ENCODE data around the gene PPM1H. TPM values are rescaled to one million over a fixed set of nuclear protein-coding genes. Genes with fewer than 3 reads are reported as not detected.

Gene PPM1H
- total and polyA plus RNA-seq, 2 of the 8 experiments (the other 6 are each of a cell fraction or from before 2014, with no cell fraction given) = 16.4 to 36.1 TPM

- Histone ChIP-seq H3K9me3 (ENCODE audit: insufficient read depth in 2 of 2, low read depth in 1 of 2, low read length in 1 of 2) (no peaks in the 10 kb centered on the region), H3K9ac (replicated peaks in 1 of 4; ENCODE audit: extremely low read depth in 1 of 4, low read depth in 3 of 4, low read length in 3 of 4) (no peak overlapping the region), H4K20me1 (replicated peaks in 1 of 2; ENCODE audit: control insufficient read depth in 1 of 2, insufficient read depth in 2 of 2, low read length in 2 of 2) (no peaks in the 10 kb centered on the region), H2BK15ac (ENCODE audit: low read length) (no peak overlapping the region), H3K79me2 (ENCODE audit: control insufficient read depth in 1 of 2, insufficient read depth in 2 of 2, low read length in 2 of 2) (peaks cover 0 to 20% of the 10 kb centered on the region in 2 experiments; a peak in 2 of 4 replicates), H3K4me3 (ENCODE audit: extremely low read depth in 1 of 4, insufficient read depth in 2 of 4, low read depth in 3 of 4, low read length in 4 of 4) (no peak overlapping the region), H2BK12ac (ENCODE audit: low read depth, low read length) (no peak overlapping the region), H2BK20ac (ENCODE audit: low read length) (no peak overlapping the region), H3K23ac (ENCODE audit: insufficient read length) (no peak overlapping the region), H2BK120ac (replicated peaks; ENCODE audit: low read depth, low read length) (no peak overlapping the region), H4K91ac (replicated peaks; ENCODE audit: insufficient read length, low read length) (no peak overlapping the region), H3K4me1 (replicated peaks in 1 of 4; ENCODE audit: control insufficient read depth in 3 of 4, insufficient read depth in 4 of 4, low read length in 3 of 4) (peaks cover 0 to 18% (median 5%) of the 10 kb centered on the region in 4 experiments; a peak in 4 of 7 replicates), H2AK5ac (ENCODE audit: low read depth, low read length) (no peak overlapping the region), H4K5ac (ENCODE audit: insufficient read length, low read depth, low read length) (no peak overlapping the region), H3K36me3 (ENCODE audit: control insufficient read depth in 2 of 4, insufficient read depth in 4 of 4, low read length in 3 of 4) (no peaks in the 10 kb centered on the region), H3K56ac (replicated peaks; ENCODE audit: insufficient read length, low read depth, low read length) (no peak overlapping the region), H3K79me1 (ENCODE audit: low read depth, low read length) (no peaks in the 10 kb centered on the region), H3K14ac (ENCODE audit: insufficient read length) (no peak overlapping the region), H3K4ac (replicated peaks; ENCODE audit: insufficient read length, low read depth, low read length) (no peak overlapping the region), H3K4me2 (ENCODE audit: insufficient read depth in 1 of 2, low read depth in 2 of 2, low read length in 2 of 2) (no peak overlapping the region), H3K27ac (ENCODE audit: low read depth, low read length) (no peak overlapping the region), H2AFZ (ENCODE audit: low read length) (no peak overlapping the region), H3K27me3 (replicated peaks in 1 of 4; ENCODE audit: control insufficient read depth in 3 of 4, extremely low read depth in 1 of 4, insufficient read depth in 3 of 4, low read length in 3 of 4) (no peaks in the 10 kb centered on the region), H2BK5ac (ENCODE audit: low read depth, low read length) (no peak overlapping the region), H3K23me2 (ENCODE audit: low read depth, low read length) (no peaks in the 10 kb centered on the region), H4K8ac (ENCODE audit: extremely low read depth, insufficient read depth, low read length) (no peak overlapping the region), H3K18ac (ENCODE audit: extremely low read depth, low read length) (no peak overlapping the region)
- WGBS, 2 experiments (ENCODE audit: extremely low coverage in 1 of 2, insufficient coverage in 1 of 2, insufficient read length in 1 of 2, insufficient replicate concordance in 2 of 2, low coverage in 1 of 2, low lambda C conversion rate in 2 of 2, missing lambda C conversion rate in 1 of 2) = 93% methylated on average over 2 of the region's 2 CpGs; no CpG with 5 or more reads in 1 of the 2 experiments
- DNase-seq (ENCODE audit: low read depth in 1 of 2, low spot score in 2 of 2) = no peak
- CTCF ChIA-PET (ENCODE audit: partially characterized antibody) = interaction anchor here (0.6 to 1.9 kb wide), 7 partner anchors 8 to 695 kb away, joined by 3 to 6 read pairs (median 4); partner anchors contain the start of gene PPM1H
- POLR2A ChIA-PET (ENCODE audit: partially characterized antibody) = interaction anchor here (1.5 kb wide), 1 partner anchor 27 kb away, joined by 3 read pairs; no protein-coding TSS in a partner anchor
- FAIRE-seq = no peak
- TF ChIP-seq RAD21 (IDR thresholded peaks at IDR 0.05 in 1 of 2, conservative IDR thresholded peaks at IDR 0.05 in 1 of 2; ENCODE audit: low read depth in 2 of 2, low read length in 2 of 2) = no peak
- TF ChIP-seq KDM5A (IDR thresholded peaks at IDR 0.05; ENCODE audit: low read length) = no peak
- no peak for TF ChIP-seq POU5F1 (IDR thresholded peaks at IDR 0.05; ENCODE audit: low read depth, low read length)
- no peak for TF ChIP-seq SP4 (IDR thresholded peaks at IDR 0.05; ENCODE audit: low read length)
- TF ChIP-seq EZH2 (IDR thresholded peaks at IDR 0.05; ENCODE audit: low read depth, low read length, severe bottlenecking) = no peak
- TF ChIP-seq TAF7 (optimal IDR thresholded peaks at IDR 0.05; ENCODE audit: borderline replicate concordance, low read depth, low read length) = no peak
- no peak for TF ChIP-seq CBX8 (IDR thresholded peaks at IDR 0.05; ENCODE audit: borderline replicate concordance, low read depth, low read length)
- TF ChIP-seq PHF8 (conservative IDR thresholded peaks at IDR 0.05; ENCODE audit: low read depth, low read length) = no peak
- TF ChIP-seq, protein P1, sequence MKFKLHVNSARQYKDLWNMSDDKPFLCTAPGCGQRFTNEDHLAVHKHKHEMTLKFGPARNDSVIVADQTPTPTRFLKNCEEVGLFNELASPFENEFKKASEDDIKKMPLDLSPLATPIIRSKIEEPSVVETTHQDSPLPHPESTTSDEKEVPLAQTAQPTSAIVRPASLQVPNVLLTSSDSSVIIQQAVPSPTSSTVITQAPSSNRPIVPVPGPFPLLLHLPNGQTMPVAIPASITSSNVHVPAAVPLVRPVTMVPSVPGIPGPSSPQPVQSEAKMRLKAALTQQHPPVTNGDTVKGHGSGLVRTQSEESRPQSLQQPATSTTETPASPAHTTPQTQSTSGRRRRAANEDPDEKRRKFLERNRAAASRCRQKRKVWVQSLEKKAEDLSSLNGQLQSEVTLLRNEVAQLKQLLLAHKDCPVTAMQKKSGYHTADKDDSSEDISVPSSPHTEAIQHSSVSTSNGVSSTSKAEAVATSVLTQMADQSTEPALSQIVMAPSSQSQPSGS (IDR thresholded peaks at IDR 0.05; ENCODE audit: low read length) = no peak
- TF ChIP-seq SRF (IDR thresholded peaks at IDR 0.05; ENCODE audit: low read depth, low read length) = no peak
- no peak for TF ChIP-seq EGR1 (IDR thresholded peaks at IDR 0.05; ENCODE audit: borderline replicate concordance, low read depth, low read length)
- no peak for TF ChIP-seq CTBP2 (IDR thresholded peaks at IDR 0.05; ENCODE audit: borderline replicate concordance, insufficient read depth, insufficient read length, low read length)
Measured at GRCh38 chr12:62847709-62848108, 87.2 kb downstream of the PPM1H start.
